Heart right ventricle (tissue), 16 donors: ENCODE measurements around the gene APOA4. TPM values are rescaled to one million over a fixed set of nuclear protein-coding genes. Genes with fewer than 3 reads are reported as not detected.

ENCODE experiments used
- ATAC-seq, 8 donors: fragments of 200-7000 bp; cut with Tn5 transposase; one replicate each; pipeline ENCODE4 v1.9.1; 2020; ENCODE audit warnings: mild to moderate bottlenecking in 8 of 8, moderate library complexity in 8 of 8, moderate number of reproducible peaks in 1 of 8
- DNase-seq, 2 donors: peaks; one replicate each; pipeline ENCODE4 v3.0.0-alpha.2; 2020
- H3K27ac ChIP-seq, 10 donors: fragments of 200-600 bp; sonication (generic) in 2 of 10; one replicate each; pipeline versions ENCODE4 v1.5.0 to v1.8.0; 2020 to 2022; ENCODE audit warnings: mild to moderate bottlenecking in 3 of 10
- H3K27me3 ChIP-seq, 7 donors: fragments of 200-600 bp; one replicate each; pipeline ENCODE4 v1.8.0; 2021 to 2022; ENCODE audit warnings: mild to moderate bottlenecking in 2 of 7
- H3K36me3 ChIP-seq, 9 donors: fragments of 200-600 bp; sonication (generic) in 1 of 9; one replicate each; pipeline versions ENCODE4 v1.5.0 to v1.8.0; 2020 to 2022; ENCODE audit warnings: mild to moderate bottlenecking in 2 of 9
- H3K4me1 ChIP-seq, 9 donors: fragments of 200-600 bp; sonication (generic) in 1 of 9; one replicate each; pipeline versions ENCODE4 v1.5.0 to v1.8.0; 2020 to 2022; ENCODE audit warnings: mild to moderate bottlenecking in 4 of 9
- H3K4me3 ChIP-seq, 10 donors: fragments of 200-600 bp; sonication (generic) in 2 of 10; one replicate each; pipeline versions ENCODE4 v1.5.0 to v1.8.0; 2020 to 2022; ENCODE audit warnings: mild to moderate bottlenecking in 7 of 10, moderate library complexity in 2 of 10
- H3K9me3 ChIP-seq, 11 donors: fragments of 200-600 bp in 10 of 11; sonication (generic) in 2 of 11; one replicate each; pipeline versions ENCODE4 v1.5.0 to v1.8.0; 2013 to 2022; ENCODE audit warnings: mild to moderate bottlenecking in 2 of 11, control low read depth in 1 of 11, moderate library complexity in 1 of 11
- WGBS, 2 donors: extraction: QIAGEN DNeasy Blood & Tissue Kit; methylation state at CpG; one replicate each; pipeline ENCODE4 v1.1.7; 2013; ENCODE audit warnings: inconsistent platforms in 1 of 2; 5-methylcytosine and 5-hydroxymethylcytosine counted together
- intact Hi-C, 10 donors: fragments of 100-400 bp; cut with DNase I; formaldehyde crosslinking; loops; one replicate each; pipeline versions ENCODE4 v1.11.1 to v1.14.2; 2022
- polyA plus RNA-seq, 2 donors: library from polyadenylated mRNA; stranded (reverse); fragments of 200-250 nt; gene quantifications; one replicate each; pipeline ENCODE4 v1.2.3, GENCODE V29; 2013
- total RNA-seq, 10 donors: library from RNA; stranded (reverse); fragmentation: NEBNext Ultra II Directional in 3 of 10; extraction: Animal tissue kit (Norgen Biotek cat#: 25700) in 3 of 10; gene quantifications; one replicate each; pipeline versions ENCODE4 v1.2.1 to v1.2.4, GENCODE V29; 2021 to 2023
- TF ChIP-seq, protein P1 (sequence below), 9 donors: fragments of 200-600 bp; sonication (generic) in 2 of 9; IDR thresholded peaks; one replicate each; pipeline versions ENCODE4 v1.5.0 to v1.8.0; 2021 to 2022; ENCODE audit warnings: antibody characterized with exemption in 9 of 9, mild to moderate bottlenecking in 5 of 9, moderate library complexity in 1 of 9
- donor health status: Arrhythmogenic right ventricular cardiomyopathy.
- donor health status: ischemic (EF 13 %, LVEDD 7.1; RV severe dilation, severe dysfunction).
- donor health status: healthy with polysubstance abuse.
- donor health status: DM: no; HTN: yes; CAD: no.
- donor health status: DM: no; HTN: no; CAD: no.
- donor health status: ischemic (EF 25% LVEDD 6.9; RV normal size, moderate dysfunction).
- donor health status: ischemic (EF 25% LVEDD 5.7; RV mildly dilated, moderate dysfunction).
- donor health status: healthy.
- donor health status: DM: yes; HTN: yes; CAD: no.
- donor health status: Ischemic cardiomyopathy.
- donor health status: ischemic (EF 35%, LVEDD 5.7; RV mildly dilated, moderate dysfunction).
- donor health status: nonischemic (EF 11% LVEDD 7.7; RV severe dilation, severe dysfunction).
- donor health status: DM: yes; HTN: yes; CAD: no.
- donor health status: PGD.
- donor health status: ischemic (EF 29% LVEDD 5.4; RV normal size, mild dysfunction).
- donor health status: nonischemic (EF 23%, LVEDD 6.1; RV moderate dilation, normal function).

APOA4 gene
- total and polyA plus RNA-seq, 12 donors, result 0.26 to 0.75 (median 0.28) TPM; not detected in 9

DNA sequence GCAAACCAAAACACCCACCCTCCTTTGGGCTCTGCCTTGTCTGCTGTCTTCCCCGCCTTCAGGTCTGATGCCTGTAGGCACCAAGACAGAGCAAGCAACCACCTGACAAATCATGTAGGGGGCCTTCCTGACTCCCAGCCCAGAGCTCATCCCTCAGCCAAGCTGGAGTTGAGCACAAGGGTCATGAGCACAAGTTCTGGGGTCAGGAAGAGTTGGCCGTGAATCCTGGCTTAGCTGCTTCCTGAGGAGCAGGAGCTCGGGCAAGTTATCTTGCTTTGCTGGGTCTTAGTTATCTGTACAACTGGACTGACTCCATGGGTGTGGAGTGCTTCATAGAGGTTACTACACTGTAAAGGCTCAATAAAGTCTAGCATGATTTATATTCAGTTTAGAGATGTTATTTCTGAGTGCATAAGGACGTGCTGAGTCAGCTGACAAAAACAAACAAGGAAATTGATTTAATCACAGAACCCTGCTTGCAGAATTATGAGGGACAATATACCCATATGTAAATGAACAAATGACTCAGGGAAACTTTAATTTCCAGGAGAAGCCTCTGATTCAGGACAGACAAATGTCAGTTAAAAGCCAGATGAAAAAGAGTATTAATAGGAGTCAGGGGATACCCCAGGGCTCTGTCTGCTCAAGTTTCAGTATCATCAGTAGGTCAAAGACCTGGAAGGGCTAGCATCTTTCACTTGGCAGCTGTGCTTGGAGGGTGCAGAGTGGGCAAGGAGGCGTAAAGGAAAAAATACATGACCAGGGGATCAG, 29.3 kb upstream of the APOA4 start:
- ATAC-seq, result peak; percentile 14 to 41 (median 25)
- WGBS, 2 donors, result 49 to 52% methylated on average over 5 of the region's 5 CpGs

DNA sequence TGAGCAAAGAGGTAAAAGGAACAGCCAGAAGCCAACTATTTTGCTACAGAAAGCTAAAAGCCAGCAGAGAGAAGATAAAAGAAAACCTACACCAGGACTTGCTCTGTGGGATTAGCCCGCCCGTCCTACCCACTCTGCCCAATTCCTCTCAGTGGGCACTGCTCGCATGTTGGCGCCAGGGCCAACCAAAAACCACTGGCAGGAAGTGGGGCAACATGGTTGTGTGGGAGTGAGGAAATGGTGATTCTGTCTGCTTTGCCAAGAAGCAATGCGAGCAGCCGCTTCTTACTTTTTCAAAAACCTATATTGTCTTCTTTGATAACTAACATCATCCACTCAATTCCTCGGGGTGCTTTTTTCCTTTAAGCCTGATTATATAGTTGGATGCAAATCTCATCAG, 28.5 kb upstream of the APOA4 start:
- Histone ChIP-seq H3K4me3 (no peak overlapping the region), H3K27me3 (no peaks in the 10 kb centered on the region), H3K36me3 (peaks cover 0 to 81% (median 29%) of the 10 kb centered on the region in 9 donors), H3K9me3 (no peaks in the 10 kb centered on the region), H3K27ac (peak overlapping the region in 1 of 10 donors; percentile 84), H3K4me1 (peaks cover 8 to 56% (median 17%) of the 10 kb centered on the region in 9 donors)
- DNase-seq (no peak), ATAC-seq (peak in 1 of 8 donors; percentile 34)
- WGBS, 2 donors, result 80 to 86% methylated on average over 7 of the region's 7 CpGs
- TF ChIP-seq, protein P1, sequence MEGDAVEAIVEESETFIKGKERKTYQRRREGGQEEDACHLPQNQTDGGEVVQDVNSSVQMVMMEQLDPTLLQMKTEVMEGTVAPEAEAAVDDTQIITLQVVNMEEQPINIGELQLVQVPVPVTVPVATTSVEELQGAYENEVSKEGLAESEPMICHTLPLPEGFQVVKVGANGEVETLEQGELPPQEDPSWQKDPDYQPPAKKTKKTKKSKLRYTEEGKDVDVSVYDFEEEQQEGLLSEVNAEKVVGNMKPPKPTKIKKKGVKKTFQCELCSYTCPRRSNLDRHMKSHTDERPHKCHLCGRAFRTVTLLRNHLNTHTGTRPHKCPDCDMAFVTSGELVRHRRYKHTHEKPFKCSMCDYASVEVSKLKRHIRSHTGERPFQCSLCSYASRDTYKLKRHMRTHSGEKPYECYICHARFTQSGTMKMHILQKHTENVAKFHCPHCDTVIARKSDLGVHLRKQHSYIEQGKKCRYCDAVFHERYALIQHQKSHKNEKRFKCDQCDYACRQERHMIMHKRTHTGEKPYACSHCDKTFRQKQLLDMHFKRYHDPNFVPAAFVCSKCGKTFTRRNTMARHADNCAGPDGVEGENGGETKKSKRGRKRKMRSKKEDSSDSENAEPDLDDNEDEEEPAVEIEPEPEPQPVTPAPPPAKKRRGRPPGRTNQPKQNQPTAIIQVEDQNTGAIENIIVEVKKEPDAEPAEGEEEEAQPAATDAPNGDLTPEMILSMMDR (IDR thresholded peaks at IDR 0.05), result no peak
- intact Hi-C loops, result no loop called here

More for the DNA sequence above, 29.3 kb upstream of the APOA4 start:
- TF ChIP-seq, protein P1 (IDR thresholded peaks at IDR 0.05), result no peak
- no peaks in the 10 kb centered on the region for H3K9me3 ChIP-seq
- H3K27me3 ChIP-seq, result no peaks in the 10 kb centered on the region
- H3K36me3 ChIP-seq, result peaks cover 0 to 81% (median 24%) of the 10 kb centered on the region in 9 donors
- intact Hi-C loops, result no loop called here
- no peak for DNase-seq
- H3K27ac ChIP-seq, result peak overlapping the region in 4 of 10 donors; percentile 13 to 84 (median 46)
- no peak overlapping the region for H3K4me3 ChIP-seq
- peaks cover 8 to 56% (median 17%) of the 10 kb centered on the region in 9 donors for H3K4me1 ChIP-seq

DNA sequence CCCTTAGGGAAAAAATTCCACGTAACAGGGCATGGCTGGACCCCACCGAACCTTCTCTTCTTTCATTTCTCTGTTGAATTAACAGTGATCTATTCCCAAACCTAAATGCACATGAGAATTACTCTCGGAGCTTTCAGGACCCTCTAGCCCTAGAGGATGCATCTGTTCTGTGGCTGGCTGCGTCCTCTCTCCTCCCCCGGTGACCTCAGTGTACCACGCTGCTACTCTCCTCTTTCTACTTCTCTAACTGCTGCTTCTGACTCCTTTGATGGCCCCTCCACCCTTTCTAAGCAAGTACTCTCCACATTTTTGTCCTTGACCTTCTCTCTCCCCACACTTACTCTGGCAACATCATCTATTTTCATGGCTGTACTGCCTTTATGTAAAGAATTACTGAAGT, 26.4 kb upstream of the APOA4 start:
- 89 to 97% methylated on average over 6 of the region's 6 CpGs for WGBS, 2 donors
- no peak for DNase-seq
- ATAC-seq, result no peak
- TF ChIP-seq, protein P1 (IDR thresholded peaks at IDR 0.05), result no peak
- Histone ChIP-seq H3K36me3 (peaks cover 0 to 81% (median 39%) of the 10 kb centered on the region in 9 donors), H3K27ac (no peak overlapping the region), H3K4me3 (no peak overlapping the region), H3K9me3 (no peaks in the 10 kb centered on the region), H3K27me3 (no peaks in the 10 kb centered on the region), H3K4me1 (peaks cover 8 to 45% (median 23%) of the 10 kb centered on the region in 9 donors)
- intact Hi-C loops, result no loop called here

DNA sequence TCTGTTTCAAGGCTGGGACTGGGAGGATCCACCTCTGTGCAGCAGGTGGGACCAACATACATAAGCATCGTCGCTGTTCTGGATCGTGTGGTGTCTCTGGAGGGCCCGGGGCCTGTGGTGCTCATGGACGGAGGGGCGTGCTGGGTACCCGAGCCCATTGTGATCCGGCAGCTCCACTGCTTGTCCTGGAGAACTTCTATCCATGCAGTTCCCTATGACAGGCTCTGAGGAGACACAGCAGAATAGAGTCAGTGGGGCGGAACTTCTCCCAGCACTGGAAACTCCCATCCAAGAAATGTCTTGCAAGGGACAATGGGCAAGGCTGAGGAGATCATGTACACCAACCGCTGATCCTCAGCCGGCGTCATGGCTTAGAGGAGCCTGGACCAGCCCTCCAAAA, 26.0 kb upstream of the APOA4 start:
- Histone ChIP-seq H3K27ac (no peak overlapping the region), H3K4me3 (no peak overlapping the region), H3K9me3 (no peaks in the 10 kb centered on the region), H3K4me1 (peaks cover 8 to 41% (median 23%) of the 10 kb centered on the region in 9 donors), H3K36me3 (peaks cover 0 to 80% (median 37%) of the 10 kb centered on the region in 9 donors), H3K27me3 (no peaks in the 10 kb centered on the region)
- no peak for DNase-seq
- ATAC-seq, result no peak
- 96 to 97% methylated on average over 12 of the region's 12 CpGs for WGBS, 2 donors
- TF ChIP-seq, protein P1 (IDR thresholded peaks at IDR 0.05), result no peak
- intact Hi-C loops, result no loop called here
